Activated effector memory CD4-positive, alpha-beta T cell treated with Interleukin-2 at 50 U/mL for 16 hours (primary cell): ENCODE data around the gene CABLES1.
"Not testable (repeated sequence)": the region's sequence is repeated elsewhere in the genome, so short reads cannot be mapped to it uniquely, and the experiment has no call there.

ENCODE experiments used
- DNase-seq: peaks from one replicate; pipeline ENCODE4 v3.0.0-alpha.2; 2020

The CABLES1 gene

DNA sequence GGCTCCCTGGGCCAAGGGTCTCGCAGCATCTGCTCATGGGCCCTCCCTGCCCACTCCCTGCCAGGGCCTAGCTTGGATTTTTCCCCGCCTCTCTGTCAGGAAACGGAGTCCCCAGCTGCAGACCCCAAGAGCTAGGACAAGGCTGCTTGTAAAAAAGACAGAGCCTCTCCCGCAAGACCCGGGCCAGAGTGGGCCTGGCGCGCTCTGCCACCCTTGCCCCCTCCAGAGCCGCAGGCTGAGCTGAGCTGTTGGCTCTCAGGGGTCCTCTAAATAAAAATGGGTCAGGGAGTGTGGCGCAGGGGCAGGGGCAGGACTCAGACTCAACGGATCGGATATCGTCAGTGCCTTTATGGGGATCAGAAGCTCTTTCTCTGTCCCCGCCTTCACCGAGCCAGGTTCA, 112.6 kb downstream of the CABLES1 start:
- DNase-seq: no peak

GRCh38 chr18:23248826-23249225, 113.5 kb downstream of the CABLES1 start:
- DNase-seq: no peak

DNA sequence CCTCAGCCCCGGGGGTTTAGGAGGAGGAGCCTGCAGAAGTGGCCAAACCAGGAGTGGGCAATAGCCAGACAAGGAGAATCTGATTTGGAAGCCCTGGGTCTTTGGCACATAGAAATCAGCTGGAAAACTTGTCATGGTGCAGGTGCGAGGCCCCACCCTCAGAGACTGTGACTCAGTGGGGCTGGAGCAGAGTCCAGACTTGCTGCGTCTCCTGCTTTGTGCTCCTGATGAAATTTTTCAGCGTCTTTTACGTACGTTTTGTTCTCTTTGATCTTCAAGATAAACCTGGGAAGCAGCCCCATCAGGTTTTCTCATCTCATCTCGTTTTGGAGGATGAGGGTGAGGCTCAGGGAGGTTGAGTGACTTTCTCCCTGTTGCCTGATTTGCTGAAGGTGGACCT, 114.1 kb downstream of the CABLES1 start:
- DNase-seq: no peak

DNA sequence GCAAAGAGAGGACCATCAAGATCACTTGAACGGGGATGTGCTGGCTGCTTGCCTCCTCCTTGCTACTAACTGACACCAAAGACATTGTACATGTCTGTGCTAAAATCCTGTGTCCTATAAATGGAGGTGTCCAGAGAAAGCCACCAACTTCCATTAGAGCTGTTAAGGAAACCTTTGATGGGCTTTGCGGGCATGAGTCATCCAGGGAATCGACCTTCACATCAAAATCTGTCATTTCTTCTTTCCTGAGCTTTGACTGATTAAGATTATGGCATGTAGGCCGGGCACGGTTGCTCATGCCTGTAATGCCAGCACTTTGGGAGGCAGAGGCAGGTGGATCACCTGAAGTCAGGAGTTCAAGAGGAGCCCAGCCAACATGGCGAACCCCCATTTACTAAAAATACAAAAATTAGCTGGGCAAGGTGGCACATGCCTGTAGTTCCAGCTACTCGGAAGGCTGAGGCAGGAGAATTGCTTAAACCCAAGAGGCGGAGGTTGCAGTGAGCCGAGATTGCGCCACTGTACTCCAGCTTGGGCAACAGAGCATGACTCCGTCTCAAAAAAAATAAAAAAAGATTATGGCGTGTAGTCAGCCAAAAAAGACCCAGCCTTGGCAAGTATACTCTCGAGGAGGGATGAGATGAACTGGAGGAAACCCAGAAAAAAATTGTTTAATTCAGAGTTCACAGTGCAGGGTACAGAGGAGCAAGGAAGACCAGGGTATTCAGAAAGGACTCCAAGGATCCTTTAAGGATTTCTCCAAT, 115.8 kb downstream of the CABLES1 start:
- no peak for DNase-seq

DNA sequence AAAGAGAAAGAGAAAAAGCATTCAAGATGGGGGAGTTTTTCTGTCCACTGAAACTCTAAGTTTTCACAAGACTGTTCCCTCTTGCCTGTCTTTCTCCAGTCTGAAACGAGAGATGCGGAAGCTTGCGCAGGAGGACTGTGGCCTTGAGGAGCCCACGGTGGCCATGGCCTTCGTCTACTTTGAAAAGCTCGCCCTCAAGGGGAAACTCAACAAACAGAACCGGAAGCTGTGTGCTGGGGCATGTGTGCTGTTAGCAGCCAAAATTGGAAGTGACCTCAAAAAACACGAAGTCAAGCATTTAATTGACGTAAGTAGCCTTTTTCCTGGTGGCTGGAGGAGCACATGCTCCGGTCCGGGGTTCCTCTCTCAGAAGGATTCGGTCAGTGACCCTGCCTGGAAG, 118.3 kb downstream of the CABLES1 start:
- DNase-seq: no peak

- DNase-seq: no peak
These were observed 121.9 kb downstream of the CABLES1 start for GRCh38 chr18:23257137-23257536.

DNA sequence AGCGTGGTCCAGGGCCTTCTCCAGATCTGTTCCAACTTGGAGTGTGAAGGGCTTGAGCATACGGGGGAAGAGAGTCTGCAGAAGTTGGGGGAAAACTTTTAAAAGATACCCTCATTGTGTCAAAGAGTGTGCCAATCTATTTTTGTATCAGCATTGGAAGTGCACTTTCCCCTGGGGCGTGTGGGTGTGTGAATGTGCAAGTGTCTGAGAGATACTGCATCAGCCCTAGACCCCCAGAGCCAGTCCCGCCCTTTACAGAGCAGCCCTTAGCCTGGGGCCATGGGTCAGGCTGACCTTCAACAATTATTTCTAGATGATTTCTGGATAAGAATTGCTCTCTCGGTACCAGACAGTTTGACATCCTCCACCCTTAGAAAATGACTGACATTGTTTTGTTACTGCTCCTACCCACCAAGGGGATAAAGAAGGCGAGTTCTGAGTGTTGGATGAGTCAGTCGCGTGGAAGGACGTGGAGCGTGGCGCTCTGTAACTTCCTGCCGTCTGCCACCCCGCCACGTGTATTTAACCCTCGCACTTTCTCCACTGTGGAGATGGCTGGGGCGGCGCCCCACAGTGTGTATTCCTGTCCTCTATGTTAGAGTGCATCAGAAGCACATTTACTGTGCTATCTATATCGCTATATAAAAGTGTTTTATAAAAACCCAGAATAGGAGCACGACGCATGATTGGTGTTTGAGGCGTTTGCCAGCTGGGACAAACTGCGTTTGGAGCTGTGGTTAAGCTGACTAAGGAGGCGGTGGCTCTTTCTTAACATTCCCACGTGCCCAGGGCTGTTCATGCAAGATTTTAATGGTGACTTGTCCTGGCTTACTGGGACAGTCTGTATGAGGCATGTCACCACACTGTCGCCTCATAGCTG, 122.6 kb downstream of the CABLES1 start:
- no peak for DNase-seq

GRCh38 chr18:23258566-23259469, 123.5 kb downstream of the CABLES1 start:
- DNase-seq: no peak

GRCh38 chr18:23259701-23260681, 124.7 kb downstream of the CABLES1 start:
- DNase-seq: no peak

DNA sequence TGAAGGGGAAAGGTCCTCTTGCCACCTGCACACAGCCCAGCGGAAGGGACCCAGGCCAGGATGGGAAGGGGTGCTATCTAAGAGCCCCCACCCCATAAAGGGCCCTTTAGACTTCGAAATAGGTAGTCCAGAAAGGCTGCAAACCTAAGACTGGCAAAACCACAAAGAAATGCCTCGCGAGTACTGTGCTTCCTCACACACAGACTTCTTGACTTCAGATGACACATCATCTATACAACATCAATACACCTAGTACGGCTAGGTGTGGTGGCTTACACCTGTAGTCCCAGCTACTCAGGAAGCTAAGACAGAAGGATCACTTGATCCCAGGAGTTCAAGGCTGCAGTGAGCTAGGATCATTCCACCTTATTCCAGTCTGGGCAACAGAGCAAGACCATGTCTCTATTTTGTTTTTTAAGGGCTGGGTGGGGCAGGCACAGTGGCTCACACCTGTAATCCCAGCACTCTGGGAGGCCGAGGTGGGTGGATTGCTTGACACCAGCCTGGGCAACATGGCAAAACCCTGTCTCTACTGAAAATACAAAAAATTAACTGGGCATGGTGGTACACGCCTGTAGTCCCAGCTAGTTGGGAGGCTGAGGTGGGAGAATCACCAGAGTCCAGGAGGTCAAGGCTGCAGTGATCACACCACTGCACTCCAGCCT, 125.8 kb downstream of the CABLES1 start:
- DNase-seq: no peak

- no peak for DNase-seq
These were observed 128.4 kb downstream of the CABLES1 start for GRCh38 chr18:23263551-23264235.

DNA sequence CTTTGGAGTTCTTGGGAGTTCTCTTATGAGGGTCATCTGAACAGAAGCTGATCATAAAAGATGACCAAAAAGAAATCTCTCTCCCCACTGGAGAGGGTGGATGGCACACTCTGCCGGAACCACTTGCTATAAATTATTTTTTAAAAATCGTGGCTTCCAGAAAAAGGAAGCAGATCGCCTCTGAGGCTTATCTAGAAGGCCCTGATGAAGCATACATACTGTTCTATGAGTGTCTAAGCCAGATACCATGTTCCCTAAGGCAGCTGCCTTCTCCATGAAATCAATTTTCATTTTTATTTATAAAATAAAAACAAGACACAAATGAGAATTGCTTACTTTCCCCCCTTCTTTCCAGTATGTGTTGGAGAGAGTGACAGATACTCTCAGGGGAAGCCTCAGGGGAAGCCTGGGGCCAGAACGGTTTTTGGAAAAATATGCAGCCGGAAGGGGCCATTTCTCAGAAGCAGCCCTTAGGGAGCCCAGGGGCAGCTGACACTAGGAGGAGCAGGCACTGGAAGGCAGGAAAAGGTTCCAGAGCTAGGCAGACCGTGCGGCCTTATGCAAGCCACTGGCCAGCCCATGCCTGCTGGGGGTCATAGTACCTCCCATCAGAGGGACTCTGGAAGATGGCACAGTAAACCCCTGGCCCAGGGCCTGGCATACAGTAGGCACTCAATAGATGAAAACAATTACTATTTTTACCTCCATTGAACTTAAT, 130.6 kb downstream of the CABLES1 start:
- no peak for DNase-seq

GRCh38 chr18:23266717-23267446, 131.6 kb downstream of the CABLES1 start:
- DNase-seq: no peak

- DNase-seq: no peak
These were observed 132.1 kb downstream of the CABLES1 start for GRCh38 chr18:23267447-23267776.

DNA sequence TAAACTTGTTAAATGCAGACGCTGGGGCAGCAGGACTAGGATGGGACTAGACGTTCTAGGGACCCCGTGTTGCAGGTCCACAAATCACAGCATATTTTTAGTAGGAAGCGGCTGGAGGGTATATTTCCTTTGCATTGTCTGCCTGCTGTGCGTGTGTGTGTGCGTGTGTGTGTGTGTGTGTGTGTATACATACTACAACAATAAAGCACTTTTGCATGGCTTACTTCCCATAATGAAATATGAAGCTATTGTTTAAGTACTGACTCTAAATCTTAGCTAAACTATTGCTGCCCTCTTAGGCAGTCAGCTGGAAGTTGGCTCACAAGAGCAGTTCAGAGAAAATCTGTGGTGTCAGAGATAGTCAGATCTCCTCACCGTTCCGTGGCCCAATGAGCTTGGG, 133.4 kb downstream of the CABLES1 start:
- no peak for DNase-seq

DNA sequence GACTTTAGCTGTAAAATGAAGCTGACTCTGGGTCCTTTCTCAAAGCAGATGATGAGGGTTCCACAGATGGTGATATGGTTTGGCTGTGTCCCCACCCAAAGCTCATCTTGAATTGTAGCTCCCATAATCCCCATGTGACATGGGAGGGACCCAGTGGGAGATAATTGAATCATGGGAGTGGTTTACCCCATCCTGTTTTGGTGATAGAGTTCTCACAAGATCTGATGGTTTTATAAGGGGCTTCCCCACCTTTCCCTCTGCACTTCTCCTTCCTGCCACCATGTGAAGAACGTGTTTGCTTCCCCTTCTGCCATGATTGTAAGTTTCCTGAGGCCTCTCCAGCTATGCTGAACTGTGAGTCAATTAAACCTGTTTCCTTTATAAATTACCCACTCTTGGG, 133.8 kb downstream of the CABLES1 start:
- not testable (repeated sequence) for DNase-seq

GRCh38 chr18:23269928-23270327, 134.6 kb downstream of the CABLES1 start:
- no peak for DNase-seq

GRCh38 chr18:23270986-23271680, 135.8 kb downstream of the CABLES1 start:
- no peak for DNase-seq
